COLO829 (cell line): ENCODE data around the gene COL4A2.
"Not testable (repeated sequence)": the region's sequence is repeated elsewhere in the genome, so short reads cannot be mapped to it uniquely, and the experiment has no call there.

Source experiments
- DNase-seq: peaks from one replicate; pipeline ENCODE4 v3.0.0; 2012; ENCODE audit warnings: low spot score

COL4A2 gene

GRCh38 chr13:110475117-110475516, 168.0 kb downstream of the COL4A2 start:
- no peak for DNase-seq

- no peak for DNase-seq
Observed at GRCh38 chr13:110475550-110476219, 168.6 kb downstream of the COL4A2 start.

GRCh38 chr13:110476220-110476617, 169.1 kb downstream of the COL4A2 start:
- no peak for DNase-seq

- no peak for DNase-seq
Observed at GRCh38 chr13:110477706-110478245, 170.7 kb downstream of the COL4A2 start.

- DNase-seq, result no peak
Observed at GRCh38 chr13:110478405-110479214, 171.5 kb downstream of the COL4A2 start.

GRCh38 chr13:110479215-110479545, 172.1 kb downstream of the COL4A2 start:
- DNase-seq, result no peak

GRCh38 chr13:110479648-110480047, 172.6 kb downstream of the COL4A2 start:
- DNase-seq, result no peak

- no peak for DNase-seq
Observed at GRCh38 chr13:110480161-110480560, 173.1 kb downstream of the COL4A2 start.

GRCh38 chr13:110483386-110483968, 176.4 kb downstream of the COL4A2 start:
- DNase-seq, result no peak

GRCh38 chr13:110484290-110485048, 177.4 kb downstream of the COL4A2 start:
- no peak for DNase-seq

- no peak for DNase-seq
Observed at GRCh38 chr13:110485604-110486003, 178.5 kb downstream of the COL4A2 start.

GRCh38 chr13:110486061-110486715, 179.1 kb downstream of the COL4A2 start:
- no peak for DNase-seq

- not testable (repeated sequence) for DNase-seq
Observed at GRCh38 chr13:110486880-110487279, 179.8 kb downstream of the COL4A2 start.

GRCh38 chr13:110490009-110490770, 183.1 kb downstream of the COL4A2 start:
- DNase-seq, result no peak

GRCh38 chr13:110491869-110492678, 185.0 kb downstream of the COL4A2 start:
- DNase-seq, result no peak

- no peak for DNase-seq
Observed at GRCh38 chr13:110492679-110493593, 185.9 kb downstream of the COL4A2 start.

- DNase-seq, result no peak
Observed at GRCh38 chr13:110493613-110494012, 186.5 kb downstream of the COL4A2 start.

- no peak for DNase-seq
Observed at GRCh38 chr13:110495376-110495775, 188.3 kb downstream of the COL4A2 start.

- DNase-seq, result no peak
Observed at GRCh38 chr13:110495881-110496280, 188.8 kb downstream of the COL4A2 start.
